GM18519 (cell line): ENCODE data around the gene HECTD4.

Experiments
- ATAC-seq: cut with Tn5 transposase; IDR thresholded peaks from one replicate; pipeline ENCODE4 v1.9.1; 2021; ENCODE audit warnings: mild to moderate bottlenecking, moderate library complexity; ENCODE audit not compliant: unreplicated experiment, low FRiP score

HECTD4 gene

GRCh38 chr12:112185093-112185923 is 196.9 kb downstream of the HECTD4 start:
- no peak for ATAC-seq

GRCh38 chr12:112184056-112184887 is 198.0 kb downstream of the HECTD4 start:
- no peak for ATAC-seq

GRCh38 chr12:112183141-112184021 is 198.8 kb downstream of the HECTD4 start:
- no peak for ATAC-seq

GRCh38 chr12:112182499-112182898 is 199.7 kb downstream of the HECTD4 start:
- ATAC-seq = no peak

- no peak for ATAC-seq
These were observed 201.8 kb downstream of the HECTD4 start for GRCh38 chr12:112180422-112180821.

GRCh38 chr12:112179916-112180315 is 202.3 kb downstream of the HECTD4 start:
- no peak for ATAC-seq

- no peak for ATAC-seq
These were observed 202.9 kb downstream of the HECTD4 start for GRCh38 chr12:112179341-112179740.

GRCh38 chr12:112178796-112179195 is 203.4 kb downstream of the HECTD4 start:
- no peak for ATAC-seq

- ATAC-seq = no peak
These were observed 205.8 kb downstream of the HECTD4 start for GRCh38 chr12:112176321-112177010.

- ATAC-seq = no peak
These were observed 206.7 kb downstream of the HECTD4 start for GRCh38 chr12:112175361-112176155.

- no peak for ATAC-seq
These were observed 209.5 kb downstream of the HECTD4 start for GRCh38 chr12:112172556-112173324.

GRCh38 chr12:112170971-112171596 is 211.1 kb downstream of the HECTD4 start:
- ATAC-seq = no peak

GRCh38 chr12:112170376-112170775 is 211.9 kb downstream of the HECTD4 start:
- ATAC-seq = no peak

GRCh38 chr12:112169966-112170365 is 212.3 kb downstream of the HECTD4 start:
- no peak for ATAC-seq

- ATAC-seq = no peak
These were observed 212.9 kb downstream of the HECTD4 start for GRCh38 chr12:112169161-112169872.

- ATAC-seq = no peak
These were observed 213.7 kb downstream of the HECTD4 start for GRCh38 chr12:112168561-112168971.

GRCh38 chr12:112167718-112168525 is 214.3 kb downstream of the HECTD4 start:
- no peak for ATAC-seq
